ENCODE measurements around the gene ZBTB16.

The ZBTB16 gene

GRCh38 chr11:114059278-114059983 lies at the start of gene ZBTB16:
ZBTB16 (plus strand) TSS chr11:114059711; CDS start chr11:114063301, 3,590 bp downstream.
- no peak for TF ChIP-seq CTBP1 (IDR thresholded peaks at IDR 0.05; ENCODE audit: borderline replicate concordance)
- TF ChIP-seq FOXK2 (IDR thresholded peaks at IDR 0.05): no peak
- no peak for TF ChIP-seq ELF4 (IDR thresholded peaks at IDR 0.05)
- TF ChIP-seq, protein P1, sequence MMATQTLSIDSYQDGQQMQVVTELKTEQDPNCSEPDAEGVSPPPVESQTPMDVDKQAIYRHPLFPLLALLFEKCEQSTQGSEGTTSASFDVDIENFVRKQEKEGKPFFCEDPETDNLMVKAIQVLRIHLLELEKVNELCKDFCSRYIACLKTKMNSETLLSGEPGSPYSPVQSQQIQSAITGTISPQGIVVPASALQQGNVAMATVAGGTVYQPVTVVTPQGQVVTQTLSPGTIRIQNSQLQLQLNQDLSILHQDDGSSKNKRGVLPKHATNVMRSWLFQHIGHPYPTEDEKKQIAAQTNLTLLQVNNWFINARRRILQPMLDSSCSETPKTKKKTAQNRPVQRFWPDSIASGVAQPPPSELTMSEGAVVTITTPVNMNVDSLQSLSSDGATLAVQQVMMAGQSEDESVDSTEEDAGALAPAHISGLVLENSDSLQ (IDR thresholded peaks at IDR 0.05): no peak
- no peak for TF ChIP-seq HDGF (IDR thresholded peaks at IDR 0.05; ENCODE audit: borderline replicate concordance)
- no peak for TF ChIP-seq SUZ12 (IDR thresholded peaks at IDR 0.05)
- no peak for TF ChIP-seq SP1 (IDR thresholded peaks at IDR 0.05)
- no peak for TF ChIP-seq FOXA1 (IDR thresholded peaks at IDR 0.05)
- no peak for TF ChIP-seq BHLHE40 (IDR thresholded peaks at IDR 0.05; ENCODE audit: borderline replicate concordance)
- no peak for TF ChIP-seq NFRKB (IDR thresholded peaks at IDR 0.05)
- TF ChIP-seq L3MBTL2 (conservative IDR thresholded peaks at IDR 0.05): no peak
- TF ChIP-seq TARDBP (IDR thresholded peaks at IDR 0.05): no peak
- no peak for TF ChIP-seq LEF1 (IDR thresholded peaks at IDR 0.05; ENCODE audit: borderline replicate concordance)
- no peak for TF ChIP-seq FOXM1 (IDR thresholded peaks at IDR 0.05; ENCODE audit: borderline replicate concordance)
- no peak for TF ChIP-seq ZNF384 (IDR thresholded peaks at IDR 0.05)
- DNase-seq (ENCODE audit: extremely low spot score): peak; percentile 79
- POLR2A ChIA-PET: interaction anchor here (1.0 to 1.2 kb wide), 3 partner anchors 14 to 101 kb away, joined by 3 to 4 read pairs (median 3); no protein-coding TSS in a partner anchor
- CTCF ChIA-PET: interaction anchor here (1.7 kb wide), 1 partner anchor 202 kb away, joined by 4 read pairs; no protein-coding TSS in a partner anchor

DNA sequence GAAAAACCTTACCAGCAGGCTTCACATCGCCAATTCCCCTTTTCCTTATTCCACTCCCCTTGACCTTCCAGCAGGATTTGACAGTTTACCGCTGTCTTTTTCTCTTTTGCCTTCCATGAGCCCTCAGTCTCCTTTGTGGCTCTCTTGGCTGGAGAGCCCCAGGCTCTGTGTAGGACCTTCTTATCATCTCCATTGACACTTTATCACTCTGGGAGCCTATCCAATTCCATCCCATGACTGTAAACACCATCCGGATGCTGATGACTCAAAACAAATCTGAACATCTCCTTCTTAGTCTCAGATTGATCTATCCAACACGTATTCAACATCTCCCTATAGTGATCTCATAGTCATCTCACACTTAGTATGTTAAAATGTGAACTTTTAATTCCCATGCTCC lies 48.6 kb upstream of the ZBTB16 start:
- no peak for DNase-seq (ENCODE audit: extremely low spot score)
- ChIA-PET POLR2A (no interaction called here), CTCF (interaction anchor here (1.5 kb wide), 1 partner anchor 15 kb away, joined by 4 read pairs; no protein-coding TSS in a partner anchor)

GRCh38 chr11:114011443-114011842 lies 48.1 kb upstream of the ZBTB16 start:
- CTCF ChIA-PET: interaction anchor here (1.5 kb wide), 1 partner anchor 15 kb away, joined by 4 read pairs; no protein-coding TSS in a partner anchor

More for the DNA sequence above, 48.6 kb upstream of the ZBTB16 start:
- TF ChIP-seq L3MBTL2 (conservative IDR thresholded peaks at IDR 0.05): no peak
- TF ChIP-seq ARNT (IDR thresholded peaks at IDR 0.05): no peak
- no peak for TF ChIP-seq FOXM1 (IDR thresholded peaks at IDR 0.05; ENCODE audit: borderline replicate concordance)
- TF ChIP-seq CTBP1 (IDR thresholded peaks at IDR 0.05; ENCODE audit: borderline replicate concordance): no peak
- no peak for TF ChIP-seq FOXK2 (IDR thresholded peaks at IDR 0.05)
- TF ChIP-seq, protein P1 (IDR thresholded peaks at IDR 0.05): no peak

GRCh38 chr11:114015117-114015516 lies 44.4 kb upstream of the ZBTB16 start:
- ChIA-PET POLR2A (interaction anchor here (2.1 kb wide), 1 partner anchor 11 kb away, joined by 4 read pairs; no protein-coding TSS in a partner anchor), CTCF (interaction anchor here (1.2 kb wide), 1 partner anchor 248 kb away, joined by 3 read pairs; no protein-coding TSS in a partner anchor)
- DNase-seq (ENCODE audit: extremely low spot score): no peak
- TF ChIP-seq HDGF (IDR thresholded peaks at IDR 0.05; ENCODE audit: borderline replicate concordance): no peak
- no peak for TF ChIP-seq LEF1 (IDR thresholded peaks at IDR 0.05; ENCODE audit: borderline replicate concordance)
- no peak for TF ChIP-seq SP1 (IDR thresholded peaks at IDR 0.05)
- no peak for TF ChIP-seq ARNT (IDR thresholded peaks at IDR 0.05)
- no peak for TF ChIP-seq CTBP1 (IDR thresholded peaks at IDR 0.05; ENCODE audit: borderline replicate concordance)
- TF ChIP-seq, protein P1 (IDR thresholded peaks at IDR 0.05): no peak; the same call in 1 of the 2 replicates
- TF ChIP-seq L3MBTL2 (conservative IDR thresholded peaks at IDR 0.05): no peak
- no peak for TF ChIP-seq ELF4 (IDR thresholded peaks at IDR 0.05)
- no peak for TF ChIP-seq FOXA1 (IDR thresholded peaks at IDR 0.05)
- TF ChIP-seq ZNF384 (IDR thresholded peaks at IDR 0.05): no peak

More at GRCh38 chr11:114011443-114011842, 48.1 kb upstream of the ZBTB16 start:
- no peak for DNase-seq (ENCODE audit: extremely low spot score)
- TF ChIP-seq NFRKB (IDR thresholded peaks at IDR 0.05): no peak
- no peak for TF ChIP-seq FOXM1 (IDR thresholded peaks at IDR 0.05; ENCODE audit: borderline replicate concordance)
- TF ChIP-seq FOXK2 (IDR thresholded peaks at IDR 0.05): no peak
- no peak for TF ChIP-seq FOXA1 (IDR thresholded peaks at IDR 0.05)
- no peak for TF ChIP-seq SP1 (IDR thresholded peaks at IDR 0.05)
- POLR2A ChIA-PET: no interaction called here

DNA sequence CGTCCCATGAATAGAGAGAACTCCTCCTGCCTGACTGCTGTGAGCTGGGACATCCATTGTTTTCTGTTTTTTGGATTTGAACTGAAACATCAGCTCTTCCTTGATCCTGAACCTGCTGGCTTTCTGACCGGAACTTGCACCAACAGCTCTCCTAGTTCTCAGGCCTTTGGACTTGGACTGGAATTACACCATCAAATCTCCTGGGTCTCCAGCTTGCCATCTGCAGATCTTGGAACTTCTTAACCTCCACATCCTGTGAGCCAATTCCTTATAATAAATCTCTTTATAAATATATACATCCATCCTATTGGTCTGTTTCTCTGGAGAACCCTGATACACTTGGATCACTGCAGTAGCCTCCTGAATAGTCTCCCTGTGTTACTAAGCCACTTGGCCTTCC lies 42.5 kb upstream of the ZBTB16 start:
- CTCF ChIA-PET: interaction anchor here (1.3 to 1.4 kb wide), 2 partner anchors 23 to 244 kb away, joined by 4 to 5 read pairs; no protein-coding TSS in a partner anchor
- no peak for DNase-seq (ENCODE audit: extremely low spot score)
- no peak for TF ChIP-seq FOXA1 (IDR thresholded peaks at IDR 0.05)
- TF ChIP-seq, protein P1 (IDR thresholded peaks at IDR 0.05): no peak
- no peak for TF ChIP-seq NFRKB (IDR thresholded peaks at IDR 0.05)
- TF ChIP-seq HDGF (IDR thresholded peaks at IDR 0.05; ENCODE audit: borderline replicate concordance): no peak
- no peak for TF ChIP-seq L3MBTL2 (conservative IDR thresholded peaks at IDR 0.05)
- no peak for TF ChIP-seq BHLHE40 (IDR thresholded peaks at IDR 0.05; ENCODE audit: borderline replicate concordance)
- TF ChIP-seq ELF4 (IDR thresholded peaks at IDR 0.05): no peak
- TF ChIP-seq ARNT (IDR thresholded peaks at IDR 0.05): no peak
- TF ChIP-seq CTBP1 (IDR thresholded peaks at IDR 0.05; ENCODE audit: borderline replicate concordance): no peak
- TF ChIP-seq LEF1 (IDR thresholded peaks at IDR 0.05; ENCODE audit: borderline replicate concordance): no peak
- TF ChIP-seq ZNF384 (IDR thresholded peaks at IDR 0.05): no peak
- TF ChIP-seq FOXM1 (IDR thresholded peaks at IDR 0.05; ENCODE audit: borderline replicate concordance): no peak
- no peak for TF ChIP-seq TARDBP (IDR thresholded peaks at IDR 0.05)
- no peak for TF ChIP-seq SUZ12 (IDR thresholded peaks at IDR 0.05)
- TF ChIP-seq SP1 (IDR thresholded peaks at IDR 0.05): no peak
- no peak for TF ChIP-seq FOXK2 (IDR thresholded peaks at IDR 0.05)
- POLR2A ChIA-PET: no interaction called here

All from HEK293T (cell line).